GM19452 (cell line): ENCODE measurements around the gene NRG3.

Experiments used
- ATAC-seq: cut with Tn5 transposase; IDR thresholded peaks from one replicate; pipeline ENCODE4 v1.9.1; 2021; ENCODE audit not compliant: unreplicated experiment

Gene NRG3

DNA sequence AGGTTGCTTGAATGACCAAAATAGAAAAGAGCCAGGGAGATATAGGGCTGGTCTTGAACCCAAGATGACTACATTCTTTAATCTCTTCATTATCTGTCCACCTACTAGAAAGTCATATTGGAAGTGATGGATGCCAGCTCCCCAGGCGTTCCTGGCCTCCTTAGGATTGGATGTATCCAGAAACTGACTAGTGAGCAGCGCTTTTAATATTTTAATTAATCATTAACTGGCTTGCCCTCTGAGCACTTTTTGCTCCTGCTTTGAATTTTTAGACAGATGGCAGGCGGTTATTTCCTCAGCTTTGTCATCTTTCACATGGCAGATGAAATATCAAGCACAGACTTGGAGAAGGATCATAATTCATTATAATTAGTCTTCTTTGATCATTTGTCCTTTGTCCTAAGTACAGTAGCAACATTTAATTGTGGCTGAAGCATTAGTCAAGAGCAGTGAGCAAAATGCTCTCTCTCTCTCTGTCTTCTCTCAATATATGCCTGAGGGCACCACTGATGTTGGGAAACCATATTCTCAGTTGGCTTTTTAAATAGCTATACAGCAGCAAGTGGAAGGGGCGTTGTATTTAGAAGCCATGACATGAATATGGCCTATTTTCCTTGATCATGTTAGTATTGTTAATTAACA, 588.0 kb downstream of the NRG3 start:
- ATAC-seq = no peak

DNA sequence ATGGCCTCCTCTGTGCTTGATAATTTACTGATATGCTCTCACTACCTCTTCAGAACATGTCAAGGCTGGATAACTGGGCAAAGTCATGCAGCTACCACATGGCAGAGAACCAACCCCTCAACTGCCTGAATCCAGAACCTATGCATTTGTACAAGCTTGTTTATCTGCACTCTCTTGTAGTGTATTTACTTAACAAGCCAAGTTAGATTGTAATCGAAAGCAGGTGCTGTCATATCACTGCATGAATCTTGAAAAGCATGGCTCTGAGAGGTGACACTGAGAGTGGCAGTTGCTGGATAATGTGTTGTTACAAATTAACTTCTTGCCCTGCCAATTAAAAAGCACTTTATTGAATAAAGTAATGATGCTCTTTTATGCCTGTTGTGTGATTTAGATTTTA, 588.6 kb downstream of the NRG3 start:
- no peak for ATAC-seq

DNA sequence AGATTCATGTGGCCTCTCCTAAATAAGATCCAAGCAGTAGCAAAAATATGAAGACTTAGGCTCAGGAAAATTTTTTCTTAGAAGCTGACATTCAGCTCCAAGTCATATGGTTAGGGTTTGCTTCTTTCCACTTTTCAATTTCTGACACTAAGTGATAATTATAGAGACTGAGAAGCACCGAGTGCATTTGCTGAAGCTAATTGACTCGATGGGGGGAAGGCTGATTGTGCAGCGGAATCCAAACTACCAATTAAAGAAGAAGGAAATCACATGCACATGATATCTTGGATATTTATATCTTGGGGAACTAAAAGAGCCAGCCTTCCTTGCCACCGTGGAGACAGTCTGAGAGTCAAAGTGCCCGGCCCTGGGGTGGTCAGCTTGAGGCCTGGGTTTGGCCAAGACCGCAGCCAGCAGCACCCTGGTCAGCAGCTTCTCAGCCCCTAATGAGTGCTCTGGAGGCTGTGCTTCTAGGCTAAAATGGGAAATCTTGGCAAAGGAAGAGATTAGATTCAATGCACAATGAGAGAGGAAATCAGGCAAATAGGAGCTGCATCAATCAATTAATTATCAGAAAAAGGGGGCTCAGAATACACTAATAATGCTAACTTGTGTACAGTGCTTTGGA, 589.3 kb downstream of the NRG3 start:
- ATAC-seq = no peak

DNA sequence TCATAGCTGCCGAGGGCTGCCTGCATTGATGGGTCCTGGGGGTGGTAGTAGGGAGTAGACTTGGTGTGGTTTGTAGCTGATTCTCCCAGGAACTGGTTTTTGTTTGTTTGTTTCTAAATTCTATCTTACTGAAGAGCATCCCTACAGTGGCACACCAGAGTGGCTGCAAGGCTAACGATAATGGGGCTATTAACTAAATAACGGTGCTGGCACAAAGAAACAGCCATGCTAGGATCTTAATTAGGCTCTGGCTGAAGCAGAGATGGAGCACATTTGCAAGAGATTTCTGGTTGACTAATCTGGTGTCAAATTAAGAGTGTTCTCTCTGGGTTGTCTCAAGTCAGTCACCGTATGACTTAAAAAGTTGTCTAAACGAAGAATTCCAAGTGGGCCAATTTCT, 590.0 kb downstream of the NRG3 start:
- no peak for ATAC-seq

DNA sequence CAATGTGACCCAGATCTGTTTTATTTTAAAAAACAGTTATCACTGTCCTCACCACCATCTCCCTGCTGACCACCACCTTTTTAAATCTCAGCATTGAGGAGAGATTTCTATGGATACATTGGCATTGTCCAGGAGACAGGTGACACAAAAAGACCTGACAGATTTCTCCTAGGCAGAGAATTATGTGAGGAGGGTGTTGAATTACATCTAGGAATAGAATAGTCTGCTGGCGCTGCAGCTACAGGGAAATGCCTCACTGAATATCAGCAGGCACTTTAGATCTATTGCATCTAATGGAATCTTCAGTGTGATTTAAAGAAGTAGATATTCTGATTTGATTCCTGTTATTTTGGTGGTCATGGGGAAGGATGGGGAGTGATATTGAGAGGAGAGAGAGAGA, 593.5 kb downstream of the NRG3 start:
- ATAC-seq = no peak

DNA sequence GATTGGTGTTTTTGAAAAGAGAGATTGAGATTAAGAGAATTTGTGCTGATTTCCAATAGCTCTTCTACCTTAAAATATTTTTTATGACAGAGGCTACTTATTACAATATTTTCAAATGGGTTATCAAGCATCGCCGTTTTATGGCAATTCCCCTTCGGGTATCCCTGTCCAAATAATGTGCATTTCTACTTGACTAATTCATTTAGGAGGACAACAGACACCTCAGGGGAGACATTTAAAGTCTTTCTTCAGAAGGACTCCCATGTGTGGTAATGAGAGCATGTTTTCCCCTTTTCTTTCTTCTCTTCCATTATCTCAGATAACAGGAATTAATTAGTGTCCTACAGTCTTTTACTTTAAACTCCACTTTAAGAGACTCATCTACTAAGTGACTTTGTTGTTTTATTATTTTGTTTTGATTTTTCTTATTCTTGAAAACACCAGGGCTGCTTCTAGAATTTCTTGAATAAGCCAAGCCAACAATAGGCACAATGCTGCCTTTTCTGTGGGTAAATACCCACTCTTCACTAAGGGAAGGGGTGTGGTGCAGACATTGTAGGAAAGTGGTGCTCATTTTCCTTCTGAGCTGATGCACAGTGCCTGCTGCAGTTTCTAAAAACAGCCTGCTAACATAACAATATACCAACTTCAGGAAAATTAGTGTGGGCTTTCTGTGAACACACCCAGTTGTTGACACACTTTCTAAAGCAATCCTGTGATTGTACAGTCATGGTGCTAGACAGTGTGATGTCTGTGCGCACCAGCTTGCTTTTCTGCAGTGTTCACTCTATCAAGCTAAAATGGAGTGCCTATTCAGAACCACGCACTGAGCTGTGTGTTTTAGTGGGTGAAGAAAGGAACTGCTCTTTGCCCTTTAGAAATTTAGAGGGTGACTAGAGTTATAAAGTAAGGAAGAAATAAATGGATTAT, 597.7 kb downstream of the NRG3 start:
- ATAC-seq = no peak

DNA sequence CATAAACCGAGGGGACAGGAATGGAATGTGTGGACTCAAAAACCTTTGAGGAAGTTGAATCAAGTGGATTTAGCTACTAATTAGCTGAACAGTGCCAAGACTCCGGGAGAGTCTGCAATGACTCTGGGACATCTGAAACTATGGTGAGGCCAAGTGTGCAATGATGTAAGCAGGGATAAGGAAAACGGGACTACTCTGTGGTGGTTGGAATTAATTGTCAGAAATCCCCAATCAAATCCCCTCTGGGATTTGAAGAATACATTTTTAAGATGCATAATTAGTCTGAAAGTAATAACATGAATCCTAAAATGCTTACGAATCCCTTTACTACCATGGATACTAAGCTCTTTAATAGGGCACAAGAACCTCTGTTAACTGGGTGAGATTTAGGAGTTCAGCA, 602.8 kb downstream of the NRG3 start:
- ATAC-seq = no peak

DNA sequence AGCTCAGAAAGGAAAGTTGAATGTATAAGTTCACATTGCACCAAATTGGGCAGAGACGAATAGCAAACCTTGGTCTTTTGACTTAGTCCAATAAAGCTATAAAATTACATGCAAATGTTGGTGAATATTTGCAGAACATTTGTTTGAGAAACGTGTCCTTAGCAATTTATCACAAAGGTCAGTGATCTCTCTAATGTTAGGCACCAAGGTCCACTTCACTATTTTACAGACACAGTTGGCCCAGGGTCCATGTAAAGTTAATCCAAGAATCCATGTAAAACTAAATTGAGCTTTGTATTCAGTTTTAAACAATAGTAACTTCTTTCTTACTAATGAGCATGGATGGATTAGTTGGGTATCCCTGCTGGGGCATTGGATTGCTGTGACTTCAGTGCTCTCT, 617.7 kb downstream of the NRG3 start:
- ATAC-seq = no peak

DNA sequence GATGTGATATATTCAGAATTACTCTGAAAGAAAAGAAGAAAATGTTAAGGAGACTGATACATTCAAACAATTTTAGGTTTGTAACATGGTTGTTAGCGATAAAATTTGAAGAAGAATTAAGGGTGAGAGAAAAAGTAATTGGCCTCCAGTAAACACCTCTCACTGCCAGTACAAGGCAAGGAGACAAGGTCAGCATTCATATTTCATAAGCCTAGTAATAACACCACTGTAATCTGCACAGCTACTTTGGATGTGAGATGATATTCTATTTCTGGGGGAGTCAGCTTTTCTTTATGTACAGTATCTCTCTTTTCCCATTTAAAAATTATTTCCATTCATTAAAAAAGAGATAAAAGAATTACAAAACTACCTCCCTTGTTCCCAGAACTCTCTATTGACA, 621.1 kb downstream of the NRG3 start:
- ATAC-seq = no peak

DNA sequence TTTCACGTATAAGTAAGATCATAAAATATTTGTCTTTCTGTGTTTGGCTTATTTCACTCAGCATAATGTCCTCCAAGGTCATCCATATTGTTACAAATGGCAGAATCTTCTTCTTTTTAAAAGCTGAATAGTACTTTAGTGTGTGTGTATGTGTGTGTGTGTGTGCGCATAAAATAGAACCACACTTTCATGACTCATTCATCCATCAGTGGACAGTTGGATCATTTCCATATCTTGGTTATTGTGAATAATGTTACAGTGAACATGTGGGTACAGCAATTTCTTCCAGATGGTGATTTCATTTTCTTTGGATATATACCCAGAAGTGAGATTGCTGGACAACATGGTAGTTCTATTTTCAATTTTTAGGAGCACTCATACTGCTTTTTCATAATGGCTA, 622.4 kb downstream of the NRG3 start:
- ATAC-seq = no peak

DNA sequence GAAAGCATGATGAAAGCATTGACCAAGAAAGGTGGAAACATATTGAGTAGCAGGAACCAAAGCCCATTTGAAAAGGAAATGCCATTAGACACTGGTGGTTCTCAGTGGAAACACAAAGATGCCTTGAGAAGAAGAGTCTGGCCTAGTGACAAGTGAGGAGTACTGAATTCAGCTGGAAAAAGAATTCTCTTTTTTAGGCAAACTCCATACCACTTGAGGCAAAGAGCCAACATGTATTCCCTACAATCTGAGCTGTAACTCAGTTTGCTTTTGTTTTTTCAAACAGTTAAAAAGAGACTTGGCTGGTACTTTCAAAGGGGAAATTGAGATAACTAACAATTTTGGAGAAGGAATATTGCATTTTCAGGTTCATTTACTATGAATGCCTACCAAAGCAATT, 624.0 kb downstream of the NRG3 start:
- ATAC-seq = no peak

DNA sequence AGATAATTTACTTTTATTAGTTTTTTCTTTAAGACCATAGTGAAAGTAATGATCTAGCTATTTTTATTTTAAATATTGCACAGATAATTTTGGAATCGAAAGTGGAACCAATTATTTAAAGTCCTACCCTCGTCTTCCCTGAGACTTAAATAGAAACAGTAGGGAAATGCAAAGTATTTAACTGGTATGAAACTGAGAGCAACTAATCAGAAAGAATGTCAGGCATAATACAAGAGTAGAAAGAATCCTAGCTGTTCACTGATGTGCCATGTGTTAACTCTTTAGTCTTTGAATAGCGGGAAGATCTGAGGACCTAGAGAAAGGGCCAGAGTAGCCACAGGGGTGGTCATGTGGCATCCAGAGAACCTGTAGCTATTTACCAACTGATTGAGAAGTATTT, 630.0 kb downstream of the NRG3 start:
- ATAC-seq = no peak

DNA sequence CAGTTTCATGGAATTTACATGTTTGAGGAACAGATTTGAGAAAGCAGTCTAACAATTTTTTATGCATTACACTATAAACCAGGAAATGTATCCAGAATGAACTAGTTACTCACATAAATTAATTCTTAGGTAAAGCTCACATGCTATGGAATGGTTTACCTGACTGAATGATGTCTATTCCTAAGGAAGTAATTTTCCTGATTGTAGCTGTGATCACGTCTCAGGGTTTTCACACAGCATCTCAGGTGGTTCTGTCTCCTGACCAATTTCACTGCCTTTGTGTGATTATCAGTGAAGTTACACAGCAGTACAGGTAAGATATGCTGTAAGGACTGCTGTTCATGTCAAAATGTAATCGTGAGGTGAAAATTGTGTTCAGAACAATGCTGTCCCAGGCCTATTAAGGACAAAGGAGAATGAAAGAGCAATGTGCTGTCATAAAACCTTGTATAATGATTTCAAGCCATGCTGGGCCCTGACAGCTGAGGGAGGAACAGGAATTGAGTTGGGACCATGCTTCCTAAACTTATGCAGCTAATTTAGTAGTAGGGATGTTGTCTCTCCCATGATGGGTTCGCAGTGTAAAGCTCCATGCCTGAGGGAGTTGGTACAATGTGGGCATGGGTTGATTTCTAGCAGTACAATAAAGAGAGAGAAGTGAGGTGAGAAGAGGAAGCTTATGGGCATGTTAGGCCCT, 631.8 kb downstream of the NRG3 start:
- no peak for ATAC-seq

DNA sequence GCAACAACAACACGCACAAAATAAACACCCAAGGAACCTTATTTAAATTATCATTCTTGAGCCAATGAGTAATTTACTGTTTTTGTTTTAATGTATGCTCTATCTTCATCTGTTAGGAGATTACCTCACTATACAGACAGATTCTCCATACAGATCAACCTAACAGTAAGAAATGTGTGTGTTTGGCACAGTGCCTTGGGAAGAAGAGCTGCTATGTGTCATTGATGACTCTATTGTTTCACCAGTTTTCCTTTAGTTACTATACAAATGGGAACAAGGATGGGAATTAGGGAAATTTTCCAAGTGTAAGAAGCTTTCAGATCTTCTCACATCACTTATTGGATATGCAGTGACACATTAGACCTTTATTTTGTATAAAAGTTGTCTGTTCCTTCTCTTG, 640.3 kb downstream of the NRG3 start:
- ATAC-seq = no peak

DNA sequence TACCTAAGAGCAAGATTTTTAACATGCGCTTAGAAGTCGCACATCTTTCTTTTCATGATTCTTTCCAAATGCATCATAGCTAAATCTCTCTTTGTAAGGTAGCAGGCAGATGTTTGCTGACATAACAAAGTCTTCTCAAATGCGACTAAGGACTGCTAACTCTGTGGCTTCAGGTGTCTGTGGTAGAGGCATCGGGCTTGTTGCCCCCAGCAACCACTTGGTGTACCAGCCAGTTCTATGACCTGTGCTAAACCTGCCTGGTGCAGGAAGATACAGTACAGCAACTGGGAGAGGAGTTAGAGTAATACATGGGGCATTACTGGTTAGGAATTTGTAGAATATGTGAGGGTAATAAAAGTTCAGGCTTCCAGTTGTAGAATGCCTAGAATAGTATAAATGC, 654.1 kb downstream of the NRG3 start:
- ATAC-seq = no peak

DNA sequence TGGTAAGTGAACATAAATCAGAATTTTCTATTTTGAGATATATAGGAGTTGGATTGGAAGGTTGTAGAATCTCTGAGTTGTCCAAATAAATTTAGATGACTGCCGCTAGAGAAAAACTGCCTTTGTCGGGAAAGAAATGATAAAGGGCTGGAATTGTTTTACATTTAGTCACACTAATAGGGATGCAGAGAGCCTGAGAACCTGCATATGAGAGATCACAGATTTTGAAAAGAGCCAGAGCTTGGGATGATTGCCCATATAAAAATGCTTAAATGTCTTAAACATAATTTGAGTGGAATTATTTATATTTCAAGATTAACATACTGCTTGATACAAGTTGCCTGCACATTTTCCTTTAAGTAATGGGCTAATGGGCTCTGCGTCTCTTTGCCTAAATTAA, 660.5 kb downstream of the NRG3 start:
- no peak for ATAC-seq

DNA sequence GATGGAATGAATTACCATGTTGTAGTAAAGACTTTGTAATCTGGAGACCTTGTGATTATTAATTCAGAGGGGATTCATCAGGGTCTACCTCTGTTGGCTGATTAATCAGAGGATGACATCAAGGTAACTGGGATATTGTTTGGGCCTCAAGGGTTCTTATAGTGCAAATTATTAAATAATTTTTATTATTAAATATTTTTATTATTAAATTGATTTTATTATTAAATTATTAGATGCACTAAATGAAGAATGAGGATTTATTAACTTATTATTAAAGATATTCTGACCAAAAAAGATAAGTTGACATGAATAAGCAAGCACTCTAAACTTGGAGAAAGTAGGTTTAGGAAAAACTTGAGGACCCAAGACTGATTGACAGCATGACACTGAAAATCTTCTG, 661.7 kb downstream of the NRG3 start:
- no peak for ATAC-seq

DNA sequence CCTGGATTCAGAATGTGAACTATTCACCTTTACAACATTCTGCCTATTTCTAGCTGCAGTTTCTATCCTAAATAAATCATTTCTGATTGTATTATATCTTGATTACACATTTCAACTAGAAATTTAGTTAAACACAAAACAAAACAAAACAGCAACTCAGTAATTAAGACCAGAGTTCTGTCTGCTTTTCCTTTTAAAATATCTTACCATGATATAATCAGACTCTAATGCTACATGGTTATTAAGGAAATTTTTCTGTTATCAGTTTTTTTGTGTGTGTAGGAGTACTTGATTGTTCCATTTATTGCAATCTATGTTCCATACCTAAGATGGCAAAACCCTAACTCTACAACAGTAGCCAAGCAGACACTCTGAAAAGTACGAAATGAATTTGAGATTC, 663.3 kb downstream of the NRG3 start:
- no peak for ATAC-seq

DNA sequence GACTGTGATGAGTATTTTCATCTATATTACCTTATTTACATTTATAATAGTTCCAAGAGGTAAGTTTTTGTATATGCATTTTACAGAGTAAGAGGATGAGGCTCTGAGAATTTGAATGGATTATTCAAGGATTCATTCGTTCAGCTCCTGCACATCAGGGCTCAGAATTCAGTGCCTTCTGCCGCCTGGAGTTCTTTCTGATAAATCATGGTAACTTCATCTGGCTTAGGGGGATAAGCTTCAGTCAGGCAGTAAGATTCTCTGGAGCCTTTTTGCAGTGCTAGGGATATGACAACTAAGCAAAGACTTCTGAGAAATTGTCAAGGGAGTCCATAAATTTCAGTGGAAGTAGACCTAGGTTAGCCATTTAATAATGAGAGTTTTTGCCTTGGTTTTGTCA, 668.6 kb downstream of the NRG3 start:
- ATAC-seq = no peak

DNA sequence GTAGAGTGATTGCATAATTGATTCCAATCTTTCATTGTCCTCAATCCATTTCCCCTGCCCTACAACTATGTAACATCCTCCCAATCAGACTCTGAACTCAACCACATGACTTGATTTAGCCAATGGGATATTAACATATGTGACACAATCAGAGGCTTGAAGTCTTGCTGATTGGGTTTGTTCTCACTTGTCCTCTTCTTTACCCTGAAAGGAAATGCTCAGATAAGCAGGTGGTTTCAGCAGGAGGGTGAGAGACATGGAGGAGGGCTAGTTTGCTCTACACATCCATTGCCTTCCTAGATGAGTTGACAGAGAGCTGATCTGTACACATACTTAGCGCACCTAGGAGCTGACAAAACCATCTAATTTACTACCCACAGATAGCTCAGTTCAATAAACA, 669.4 kb downstream of the NRG3 start:
- ATAC-seq = no peak

DNA sequence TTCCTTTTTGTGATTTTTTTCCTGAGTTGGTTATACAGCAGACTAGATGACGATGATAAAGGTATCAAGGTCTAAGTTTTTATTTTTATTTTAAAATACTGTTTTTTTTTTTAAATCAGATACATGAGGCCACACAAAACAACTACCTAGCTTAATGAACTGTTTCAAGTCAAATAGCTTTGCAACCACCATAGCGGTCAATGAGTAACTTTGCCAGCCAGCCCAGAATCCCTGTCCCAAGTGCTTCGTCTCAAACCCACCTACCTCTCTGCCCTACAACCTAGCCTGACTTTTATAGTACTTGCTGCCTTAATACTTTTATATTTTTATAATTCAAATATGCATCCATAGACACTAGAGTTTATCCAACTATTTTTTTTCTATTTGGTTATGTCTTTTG, 676.5 kb downstream of the NRG3 start:
- ATAC-seq = no peak

DNA sequence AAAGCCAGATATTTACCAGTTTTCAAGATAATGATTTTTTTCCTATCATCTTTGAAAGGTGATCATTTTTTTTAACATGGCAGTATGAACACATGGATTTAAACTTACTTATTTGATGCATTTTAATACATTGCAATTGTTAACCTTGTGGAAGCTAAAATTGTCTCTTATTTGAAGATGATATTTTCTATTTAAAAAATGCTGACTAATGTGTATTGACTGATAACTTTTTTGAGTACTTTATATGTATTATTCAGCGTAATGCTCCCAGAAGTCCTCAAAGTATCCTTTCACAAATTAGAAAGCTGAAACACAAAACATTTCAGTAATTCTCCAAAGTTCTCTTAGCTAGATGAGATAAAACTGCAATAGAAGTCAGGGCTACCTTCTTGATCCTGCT, 677.3 kb downstream of the NRG3 start:
- ATAC-seq = no peak
